HepG2 (cell line): Measurements from ENCODE around the gene TNP2.

Source experiments
- CTCF ChIP-seq: sonication (generic); formaldehyde crosslinking; IDR thresholded peaks from 2 replicates; pipeline ENCODE4 v1.5.0; 2020; ENCODE audit warnings: mild to moderate bottlenecking, missing genetic modification reagents, moderate library complexity
- EP300 ChIP-seq, 3 experiments: sonication (generic) in 1 of 3; formaldehyde crosslinking in 1 of 3; IDR thresholded peaks; 2 replicates each; pipeline versions ENCODE4 v1.5.1 to v1.6.1; 2011 to 2020; ENCODE audit warnings: low read depth in 2 of 3, low read length in 2 of 3, borderline replicate concordance in 1 of 3, improper control_type of control experiment in 1 of 3, mild to moderate bottlenecking in 1 of 3, missing genetic modification reagents in 1 of 3, moderate library complexity in 1 of 3
- REST ChIP-seq, 2 experiments: IDR thresholded peaks; 2 replicates each; pipeline ENCODE4 v1.6.1; 2011 to 2012; ENCODE audit warnings: low read length in 2 of 2, borderline replicate concordance in 1 of 2, low read depth in 1 of 2, mild to moderate bottlenecking in 1 of 2, moderate library complexity in 1 of 2
- RXRA ChIP-seq: sonication (generic); formaldehyde crosslinking; IDR thresholded peaks from 2 replicates; pipeline ENCODE4 v1.5.1; 2020; ENCODE audit warnings: missing genetic modification reagents
- ZNF232 ChIP-seq: sonication (generic); formaldehyde crosslinking; IDR thresholded peaks from 2 replicates; pipeline ENCODE4 v1.4.0; 2020; ENCODE audit warnings: missing genetic modification reagents, borderline replicate concordance
- ZNF256 ChIP-seq: sonication (generic); formaldehyde crosslinking; conservative IDR thresholded peaks from 2 replicates; pipeline ENCODE4 v1.4.0; 2020; ENCODE audit warnings: missing genetic modification reagents
- ZNF83 ChIP-seq: sonication (generic); formaldehyde crosslinking; IDR thresholded peaks from 2 replicates; pipeline ENCODE4 v1.4.0; 2020; ENCODE audit warnings: missing genetic modification reagents, mild to moderate bottlenecking, borderline replicate concordance
- TF ChIP-seq, protein P1 (sequence below): sonication (generic); formaldehyde crosslinking; IDR thresholded peaks from 2 replicates; pipeline ENCODE4 v1.8.1; 2023; ENCODE audit warnings: missing genetic modification reagents, inconsistent platforms, borderline replicate concordance
- TF ChIP-seq, protein P2 (sequence below): sonication (generic); formaldehyde crosslinking; IDR thresholded peaks from 2 replicates; pipeline ENCODE4 v1.8.0; 2022; ENCODE audit warnings: low read depth, missing genetic modification reagents
- TF ChIP-seq, protein P3 (sequence below): sonication (generic); formaldehyde crosslinking; IDR thresholded peaks from 2 replicates; pipeline ENCODE4 v1.5.1; 2020; ENCODE audit warnings: mild to moderate bottlenecking, missing genetic modification reagents, moderate library complexity

DNA sequence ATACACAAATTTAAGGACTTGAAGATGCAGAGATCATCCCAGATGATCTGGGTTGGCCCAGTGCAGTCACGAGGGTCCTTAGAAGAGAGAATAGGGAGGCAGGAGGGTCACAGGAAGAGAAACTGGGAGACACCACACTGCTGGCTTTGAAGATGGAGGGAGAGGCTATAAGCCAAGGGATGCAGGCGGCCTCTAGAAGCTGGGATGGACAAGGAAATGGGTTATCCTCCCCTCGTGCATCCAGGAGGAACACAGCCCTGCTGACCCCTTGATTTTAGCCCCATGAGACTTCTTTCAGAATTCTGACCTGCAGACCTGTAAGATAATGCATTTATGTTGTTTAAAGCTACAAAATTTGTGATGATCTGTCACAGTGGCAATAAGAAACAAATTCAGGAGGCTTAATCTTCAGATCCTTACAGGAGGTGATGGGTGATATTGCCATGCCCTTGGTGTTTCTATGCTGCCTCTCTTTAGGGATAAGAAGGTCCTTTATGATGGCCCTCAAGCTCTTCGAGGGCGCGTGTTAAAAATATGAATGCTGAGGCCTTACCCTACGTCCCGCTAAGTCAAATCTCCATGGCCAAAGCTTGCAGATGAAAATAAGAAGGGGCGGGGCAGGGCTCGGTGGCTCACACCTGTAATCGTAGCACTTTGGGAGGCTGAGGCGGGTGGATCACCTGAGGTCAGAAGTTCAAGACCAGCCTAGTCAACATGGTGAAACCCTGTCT is 8.6 kb upstream of the TNP2 start:
- TF ChIP-seq ZNF256 (CRISPR knock-in tag) (no peak), EP300 (IDR thresholded peaks at IDR 0.05; ENCODE audit: low read depth in 2 of 2, low read length in 2 of 2) (no peak), EP300 (CRISPR knock-in tag; IDR thresholded peaks at IDR 0.05; ENCODE audit: borderline replicate concordance) (no peak), CTCF (no peak), ZNF83 (CRISPR knock-in tag) (no peak), RXRA (no peak), REST (IDR thresholded peaks at IDR 0.05; ENCODE audit: borderline replicate concordance in 1 of 2, low read depth in 1 of 2, low read length in 2 of 2) (no peak), ZNF232 (no peak)
- TF ChIP-seq, protein P1, sequence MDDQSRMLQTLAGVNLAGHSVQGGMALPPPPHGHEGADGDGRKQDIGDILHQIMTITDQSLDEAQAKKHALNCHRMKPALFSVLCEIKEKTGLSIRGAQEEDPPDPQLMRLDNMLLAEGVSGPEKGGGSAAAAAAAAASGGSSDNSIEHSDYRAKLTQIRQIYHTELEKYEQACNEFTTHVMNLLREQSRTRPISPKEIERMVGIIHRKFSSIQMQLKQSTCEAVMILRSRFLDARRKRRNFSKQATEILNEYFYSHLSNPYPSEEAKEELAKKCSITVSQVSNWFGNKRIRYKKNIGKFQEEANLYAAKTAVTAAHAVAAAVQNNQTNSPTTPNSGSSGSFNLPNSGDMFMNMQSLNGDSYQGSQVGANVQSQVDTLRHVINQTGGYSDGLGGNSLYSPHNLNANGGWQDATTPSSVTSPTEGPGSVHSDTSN = no peak
- TF ChIP-seq, protein P2, sequence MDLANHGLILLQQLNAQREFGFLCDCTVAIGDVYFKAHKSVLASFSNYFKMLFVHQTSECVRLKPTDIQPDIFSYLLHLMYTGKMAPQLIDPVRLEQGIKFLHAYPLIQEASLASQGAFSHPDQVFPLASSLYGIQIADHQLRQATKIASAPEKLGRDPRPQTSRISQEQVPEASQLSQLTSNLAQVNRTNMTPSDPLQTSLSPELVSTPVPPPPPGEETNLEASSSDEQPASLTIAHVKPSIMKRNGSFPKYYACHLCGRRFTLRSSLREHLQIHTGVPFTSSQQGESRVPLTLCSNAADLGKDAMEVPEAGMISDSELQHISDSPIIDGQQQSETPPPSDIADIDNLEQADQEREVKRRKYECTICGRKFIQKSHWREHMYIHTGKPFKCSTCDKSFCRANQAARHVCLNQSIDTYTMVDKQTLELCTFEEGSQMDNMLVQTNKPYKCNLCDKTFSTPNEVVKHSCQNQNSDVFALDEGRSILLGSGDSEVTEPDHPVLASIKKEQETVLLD (CRISPR knock-in tag) = no peak
- TF ChIP-seq, protein P3, sequence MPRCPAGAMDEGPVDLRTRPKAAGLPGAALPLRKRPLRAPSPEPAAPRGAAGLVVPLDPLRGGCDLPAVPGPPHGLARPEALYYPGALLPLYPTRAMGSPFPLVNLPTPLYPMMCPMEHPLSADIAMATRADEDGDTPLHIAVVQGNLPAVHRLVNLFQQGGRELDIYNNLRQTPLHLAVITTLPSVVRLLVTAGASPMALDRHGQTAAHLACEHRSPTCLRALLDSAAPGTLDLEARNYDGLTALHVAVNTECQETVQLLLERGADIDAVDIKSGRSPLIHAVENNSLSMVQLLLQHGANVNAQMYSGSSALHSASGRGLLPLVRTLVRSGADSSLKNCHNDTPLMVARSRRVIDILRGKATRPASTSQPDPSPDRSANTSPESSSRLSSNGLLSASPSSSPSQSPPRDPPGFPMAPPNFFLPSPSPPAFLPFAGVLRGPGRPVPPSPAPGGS (CRISPR knock-in tag) = no peak
